A549 (cell line): ENCODE measurements around the gene PARP12. TPM values are rescaled to one million over a fixed set of nuclear protein-coding genes. Genes with fewer than 3 reads are reported as not detected.

Experiments
- ATAC-seq, 2 experiments: fragments of 200-7000 bp in 1 of 2; fragments of >200 bp in 1 of 2; cut with Nextera tagmentation in 1 of 2; cut with Tn5 transposase in 1 of 2; 3 replicates each; pipeline versions ENCODE4 v1.8.0 to v1.9.1; 2018 to 2020; ENCODE audit warnings: mild to moderate bottlenecking in 1 of 2, moderate library complexity in 1 of 2
- CTCF ChIA-PET: fragments of 300-600 bp; sonication (Branson Sonifier 250); formaldehyde crosslinking; extraction: SDS; loops from one replicate; lab custom pipeline; 2021; ENCODE audit warnings: antibody characterized with exemption, inconsistent platforms; lab: Yijun Ruan, JAX
- POLR2A ChIA-PET: fragments of 350-600 bp; formaldehyde crosslinking; extraction: SDS; loops from one replicate; lab custom pipeline; 2021; ENCODE audit warnings: antibody characterized with exemption, inconsistent platforms; lab: Yijun Ruan, JAX
- DNase-seq, 2 experiments: peaks; one replicate each; pipeline versions ENCODE4 v3.0.0 to v3.0.0-alpha.2; 2011 to 2016; ENCODE audit warnings: low read depth in 1 of 2, low spot score in 1 of 2
- FAIRE-seq: peaks from 2 replicates; lab custom pipeline; 2011; peaks lifted over from hg19 to GRCh38; lab: Jason Lieb, UNC
- H3K27ac ChIP-seq, 2 experiments: fragments of >200 bp; sonication (Bioruptor Twin); formaldehyde crosslinking; 3 replicates each; pipeline ENCODE4 v1.5.1; 2016 to 2017
- H3K4me1 ChIP-seq: fragments of >200 bp; sonication (Bioruptor Twin); formaldehyde crosslinking; 3 replicates; pipeline ENCODE4 v1.6.1; 2016
- H3K4me2 ChIP-seq: fragments of >200 bp; sonication (Bioruptor Twin); formaldehyde crosslinking; 3 replicates; pipeline ENCODE4 v1.6.1; 2016
- H3K4me3 ChIP-seq: fragments of >200 bp; sonication (Bioruptor Twin); formaldehyde crosslinking; 3 replicates; pipeline ENCODE4 v1.5.1; 2016
- H3K9me3 ChIP-seq: fragments of >200 bp; sonication (Bioruptor Twin); formaldehyde crosslinking; 3 replicates; pipeline ENCODE4 v1.6.1; 2016
- ATOH8 ChIP-seq: fragments of 250-450 bp; sonication (Bioruptor Pico); IDR thresholded peaks from 2 replicates; pipeline ENCODE4 v1.5.0; 2020; ENCODE audit warnings: low read depth, mild to moderate bottlenecking, moderate library complexity
- CHD2 ChIP-seq: fragments of 150-350 bp; IDR thresholded peaks from 2 replicates; pipeline ENCODE4 v1.6.1; 2014; ENCODE audit warnings: low read length; ENCODE audit not compliant: partially characterized antibody
- EHF ChIP-seq: fragments of 250-450 bp; sonication (Bioruptor Pico); IDR thresholded peaks from 2 replicates; pipeline ENCODE4 v1.5.0; 2020; ENCODE audit warnings: mild to moderate bottlenecking
- EHMT2 ChIP-seq: fragments of 200-600 bp; sonication (generic); IDR thresholded peaks from 2 replicates; pipeline ENCODE4 v1.6.1; 2016; ENCODE audit warnings: antibody characterized with exemption, low read depth, mild to moderate bottlenecking, moderate library complexity
- ESRRA ChIP-seq: fragments of 150-350 bp; IDR thresholded peaks from 2 replicates; pipeline ENCODE4 v1.6.1; 2014; ENCODE audit warnings: mild to moderate bottlenecking, low read length, borderline replicate concordance
- FOSB ChIP-seq: fragments of 250-450 bp; sonication (Bioruptor Pico); IDR thresholded peaks from 2 replicates; pipeline ENCODE4 v1.5.0; 2020; ENCODE audit warnings: mild to moderate bottlenecking, moderate library complexity
- FOSL2 ChIP-seq, 2 experiments: fragments of 450-650 bp in 1 of 2; fragments of >200 bp in 1 of 2; sonication (Bioruptor Twin) in 1 of 2; formaldehyde crosslinking; IDR thresholded peaks; 2 replicates each; pipeline versions ENCODE4 v1.5.0 to v1.6.1; 2016 to 2020; ENCODE audit warnings: mild to moderate bottlenecking in 1 of 2, moderate library complexity in 1 of 2
- HDAC2 ChIP-seq: fragments of 200-600 bp; sonication (generic); IDR thresholded peaks from 2 replicates; pipeline ENCODE4 v1.6.1; 2016
- HOXA7 ChIP-seq: fragments of 250-450 bp; sonication (Bioruptor Pico); IDR thresholded peaks from 2 replicates; pipeline ENCODE4 v1.5.0; 2020; ENCODE audit warnings: mild to moderate bottlenecking, moderate library complexity
- JUNB ChIP-seq: fragments of >200 bp; sonication (Bioruptor Twin); formaldehyde crosslinking; IDR thresholded peaks from 2 replicates; pipeline ENCODE4 v1.6.1; 2016
- KDM1A ChIP-seq: fragments of 200-600 bp; sonication (generic); IDR thresholded peaks from 2 replicates; pipeline ENCODE4 v1.6.1; 2016; ENCODE audit warnings: low read depth, mild to moderate bottlenecking
- KDM5A ChIP-seq: fragments of 200-600 bp; sonication (generic); IDR thresholded peaks from 2 replicates; pipeline ENCODE4 v1.6.1; 2016; ENCODE audit warnings: antibody characterized with exemption, mild to moderate bottlenecking
- MAFK ChIP-seq: fragments of 450-650 bp; IDR thresholded peaks from 2 replicates; pipeline ENCODE4 v1.6.1; 2014; ENCODE audit not compliant: partially characterized antibody
- MYC ChIP-seq: IDR thresholded peaks from 2 replicates; pipeline ENCODE4 v1.6.1; 2012; ENCODE audit warnings: mild to moderate bottlenecking, inconsistent platforms, low read length, improper control_type of control experiment, borderline replicate concordance
- NFE2L2 ChIP-seq: fragments of 150-350 bp; conservative IDR thresholded peaks from 2 replicates; pipeline ENCODE4 v1.6.1; 2014; ENCODE audit warnings: low read length
- NPAS2 ChIP-seq: fragments of 250-450 bp; sonication (Bioruptor Pico); IDR thresholded peaks from 2 replicates; pipeline ENCODE4 v1.8.0; 2022; ENCODE audit warnings: mild to moderate bottlenecking, moderate library complexity, borderline replicate concordance
- PBX3 ChIP-seq: IDR thresholded peaks from 2 replicates; pipeline ENCODE4 v1.6.1; 2012
- PHF8 ChIP-seq: fragments of 200-600 bp; sonication (generic); IDR thresholded peaks from 2 replicates; pipeline ENCODE4 v1.6.1; 2016; ENCODE audit warnings: low read depth, mild to moderate bottlenecking, antibody characterized with exemption, moderate library complexity, borderline replicate concordance
- POLR2A ChIP-seq: IDR thresholded peaks from 2 replicates; pipeline ENCODE4 v1.6.1; 2012; ENCODE audit warnings: mild to moderate bottlenecking, low read length
- RAD21 ChIP-seq, 2 experiments: fragments of >200 bp in 1 of 2; sonication (Bioruptor Twin) in 1 of 2; formaldehyde crosslinking in 1 of 2; IDR thresholded peaks in 1 of 2; conservative IDR thresholded peaks in 1 of 2; 2 replicates in 1 of 2; 3 replicates in 1 of 2; pipeline ENCODE4 v1.6.1; 2012 to 2018; ENCODE audit warnings: inconsistent platforms in 1 of 2
- RCOR1 ChIP-seq: fragments of 150-350 bp; IDR thresholded peaks from 2 replicates; pipeline ENCODE4 v1.6.1; 2014; ENCODE audit warnings: antibody characterized with exemption, low read length, low read depth
- RFX5 ChIP-seq: fragments of 450-650 bp; IDR thresholded peaks from 2 replicates; pipeline ENCODE4 v1.7.1; 2014; ENCODE audit warnings: antibody characterized with exemption, mild to moderate bottlenecking, moderate library complexity
- RNF2 ChIP-seq: fragments of 200-600 bp; sonication (generic); IDR thresholded peaks from 2 replicates; pipeline ENCODE4 v1.6.1; 2016; ENCODE audit warnings: low read depth, mild to moderate bottlenecking, antibody characterized with exemption, moderate library complexity, borderline replicate concordance
- TFCP2L1 ChIP-seq: fragments of 250-450 bp; sonication (Bioruptor Pico); IDR thresholded peaks from 2 replicates; pipeline ENCODE4 v1.5.0; 2021; ENCODE audit warnings: mild to moderate bottlenecking
- ZC3H11A ChIP-seq: fragments of 450-650 bp; IDR thresholded peaks from 2 replicates; pipeline ENCODE4 v1.6.1; 2014; ENCODE audit warnings: antibody characterized with exemption, mild to moderate bottlenecking
- ZFP36 ChIP-seq: fragments of 450-650 bp; IDR thresholded peaks from 2 replicates; pipeline ENCODE4 v1.6.1; 2014; ENCODE audit warnings: borderline replicate concordance; ENCODE audit not compliant: partially characterized antibody
- ZNF302 ChIP-seq: fragments of 250-450 bp; sonication (Bioruptor Pico); IDR thresholded peaks from 2 replicates; pipeline ENCODE4 v1.9.0; 2021; ENCODE audit warnings: inconsistent platforms, mild to moderate bottlenecking, moderate library complexity
- ZSCAN20 ChIP-seq: fragments of 250-450 bp; sonication (Bioruptor Pico); IDR thresholded peaks from 2 replicates; pipeline ENCODE4 v1.8.0; 2022; ENCODE audit warnings: mild to moderate bottlenecking, moderate library complexity
- WGBS: methylation state at CpG from one replicate; pipeline ENCODE4 v1.1.6; 2017; ENCODE audit errors: missing lambda C conversion rate; 5-methylcytosine and 5-hydroxymethylcytosine counted together
- polyA plus RNA-seq, 4 experiments: library from polyadenylated mRNA; depleted of rRNA in 3 of 4; stranded (reverse); fragments of >200 nt; fragmentation: RNase III in 1 of 4; extraction: RNeasy Plus Mini Kit Qiagen cat#74134 plus additional on column Dnase treatment in 1 of 4; gene quantifications; 2 replicates in 3 of 4; 3 replicates in 1 of 4; pipeline ENCODE4 v1.2.3, GENCODE V29; 2011 to 2017
- TF ChIP-seq, protein P1 (sequence below): fragments of 450-650 bp; IDR thresholded peaks from 2 replicates; pipeline ENCODE4 v1.6.1; 2014; ENCODE audit warnings: antibody characterized with exemption
- TF ChIP-seq, protein P2 (sequence below): IDR thresholded peaks from 2 replicates; pipeline ENCODE4 v1.6.1; 2012; ENCODE audit warnings: low read depth, borderline replicate concordance
- TF ChIP-seq, protein P3 (sequence below): fragments of >200 bp; sonication (Bioruptor Twin); formaldehyde crosslinking; IDR thresholded peaks from 3 replicates; pipeline ENCODE4 v1.6.1; 2016

Gene PARP12
- polyA plus RNA-seq, 2 of the 4 experiments (the other 2 are of a cell fraction) = 10.0 to 16.0 TPM

DNA sequence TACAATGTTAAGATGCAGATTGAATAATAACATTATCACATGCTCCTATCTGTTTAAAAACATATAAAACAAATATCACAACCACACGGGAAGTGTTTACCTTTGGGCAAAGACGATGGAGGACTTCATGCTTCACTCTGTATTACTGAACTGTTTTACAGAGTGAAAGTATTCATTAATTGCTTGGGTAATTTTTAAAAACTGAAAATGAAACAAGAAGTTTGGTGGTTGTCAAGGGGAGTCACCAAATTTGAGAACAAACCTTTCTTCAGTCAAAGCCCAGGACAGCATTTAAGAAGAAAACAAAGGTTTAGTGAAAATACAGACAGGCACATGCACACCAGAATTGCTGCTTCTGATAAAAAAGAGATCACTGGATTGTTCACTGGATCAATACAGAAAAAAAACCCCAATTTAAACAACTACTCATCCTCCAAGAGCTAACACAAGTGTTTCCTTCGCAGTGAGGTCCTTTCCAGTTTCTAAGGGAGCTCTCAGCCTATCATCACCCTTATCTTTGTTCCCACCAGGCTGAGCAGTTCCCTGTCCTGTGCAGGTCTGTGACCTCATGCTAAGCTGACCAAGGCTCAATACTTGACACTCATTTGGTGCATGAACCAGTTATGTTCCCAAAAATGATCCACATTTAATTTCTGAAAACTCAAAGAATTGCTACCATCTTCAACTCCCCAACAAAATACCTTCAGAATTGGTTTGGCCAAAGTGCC is 8.8 kb downstream of the PARP12 start:
- CTCF ChIA-PET = interaction anchor here (0.6 to 1.6 kb wide), 2 partner anchors 49 to 122 kb away, joined by 3 to 4 read pairs; no protein-coding TSS in a partner anchor
- Histone ChIP-seq H3K27ac (no peak overlapping the region), H3K4me1 (peaks cover 10% of the 10 kb centered on the region), H3K4me3 (no peak overlapping the region)
- ATAC-seq (no peak), FAIRE-seq (no peak)
- POLR2A ChIA-PET = no interaction called here
- no peak for TF ChIP-seq EHF (CRISPR knock-in tag)
- TF ChIP-seq RAD21 (conservative IDR thresholded peaks at IDR 0.05 in 1 of 2, IDR thresholded peaks at IDR 0.05 in 1 of 2) = no peak
- no peak for TF ChIP-seq ZFP36
- no peak for TF ChIP-seq ZC3H11A
- no peak for TF ChIP-seq PHF8
- TF ChIP-seq CHD2 = no peak
- TF ChIP-seq POLR2A = no peak
- TF ChIP-seq, all 56 proteins: peak for 0
- no peak for DNase-seq
- Histone ChIP-seq H3K9me3 (no peaks in the 10 kb centered on the region), H3K4me2 (no peak overlapping the region)
- 69% methylated on average over 3 of the region's 3 CpGs for WGBS

- FAIRE-seq = no peak
- TF ChIP-seq KDM5A = no peak
- TF ChIP-seq ZSCAN20 (CRISPR knock-in tag) = no peak
- TF ChIP-seq TFCP2L1 (CRISPR knock-in tag) = no peak
- TF ChIP-seq EHMT2 = no peak
- TF ChIP-seq, protein P1, sequence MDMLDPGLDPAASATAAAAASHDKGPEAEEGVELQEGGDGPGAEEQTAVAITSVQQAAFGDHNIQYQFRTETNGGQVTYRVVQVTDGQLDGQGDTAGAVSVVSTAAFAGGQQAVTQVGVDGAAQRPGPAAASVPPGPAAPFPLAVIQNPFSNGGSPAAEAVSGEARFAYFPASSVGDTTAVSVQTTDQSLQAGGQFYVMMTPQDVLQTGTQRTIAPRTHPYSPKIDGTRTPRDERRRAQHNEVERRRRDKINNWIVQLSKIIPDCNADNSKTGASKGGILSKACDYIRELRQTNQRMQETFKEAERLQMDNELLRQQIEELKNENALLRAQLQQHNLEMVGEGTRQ = no peak
- no peak for TF ChIP-seq PBX3
- TF ChIP-seq NPAS2 = no peak
- no peak for TF ChIP-seq HDAC2
- TF ChIP-seq ZNF302 = no peak
- Histone ChIP-seq H3K4me2 (no peak overlapping the region), H3K4me1 (0 out of 3 replicates have a peak, but pooled peaks cover 3% of the 10 kb centered on the region), H3K4me3 (no peak overlapping the region), H3K27ac (no peak overlapping the region), H3K9me3 (no peaks in the 10 kb centered on the region)
- ChIA-PET CTCF (no interaction called here), POLR2A (no interaction called here)
- no peak for ATAC-seq
- DNase-seq = no peak
These were observed 10.9 kb downstream of the PARP12 start for GRCh38 chr7:140051820-140052219.

GRCh38 chr7:140050100-140050499 is 12.7 kb downstream of the PARP12 start:
- no peaks in the 10 kb centered on the region for H3K9me3 ChIP-seq
- H3K4me1 ChIP-seq = peaks cover 10% of the 10 kb centered on the region; the same call in 1 of the 3 replicates
- ChIA-PET POLR2A (no interaction called here), CTCF (interaction anchor here (0.6 kb wide), 1 partner anchor 118 kb away, joined by 3 read pairs; no protein-coding TSS in a partner anchor)
- FAIRE-seq (no peak), ATAC-seq (no peak), DNase-seq (no peak)
- no peak overlapping the region for H3K27ac ChIP-seq
- H3K4me3 ChIP-seq = no peak overlapping the region
- no peak overlapping the region for H3K4me2 ChIP-seq
- WGBS = 89% methylated on average over 3 of the region's 3 CpGs
- TF ChIP-seq KDM1A = no peak
- TF ChIP-seq, protein P2, sequence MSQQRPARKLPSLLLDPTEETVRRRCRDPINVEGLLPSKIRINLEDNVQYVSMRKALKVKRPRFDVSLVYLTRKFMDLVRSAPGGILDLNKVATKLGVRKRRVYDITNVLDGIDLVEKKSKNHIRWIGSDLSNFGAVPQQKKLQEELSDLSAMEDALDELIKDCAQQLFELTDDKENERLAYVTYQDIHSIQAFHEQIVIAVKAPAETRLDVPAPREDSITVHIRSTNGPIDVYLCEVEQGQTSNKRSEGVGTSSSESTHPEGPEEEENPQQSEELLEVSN = no peak
- TF ChIP-seq HOXA7 (CRISPR knock-in tag) = no peak
- TF ChIP-seq MYC = no peak
- no peak for TF ChIP-seq RFX5
- no peak for TF ChIP-seq EHMT2
- no peak for TF ChIP-seq RCOR1
- TF ChIP-seq FOSL2 (IDR thresholded peaks at IDR 0.05) = no peak
- TF ChIP-seq FOSL2 (CRISPR knock-in tag; IDR thresholded peaks at IDR 0.05) = no peak
- no peak for TF ChIP-seq FOSB (CRISPR knock-in tag)
- no peak for TF ChIP-seq NFE2L2
- TF ChIP-seq ZFP36 = no peak
- TF ChIP-seq HDAC2 = no peak
- no peak for TF ChIP-seq MAFK
- TF ChIP-seq ATOH8 (CRISPR knock-in tag) = no peak
- TF ChIP-seq JUNB = no peak
- TF ChIP-seq, protein P3, sequence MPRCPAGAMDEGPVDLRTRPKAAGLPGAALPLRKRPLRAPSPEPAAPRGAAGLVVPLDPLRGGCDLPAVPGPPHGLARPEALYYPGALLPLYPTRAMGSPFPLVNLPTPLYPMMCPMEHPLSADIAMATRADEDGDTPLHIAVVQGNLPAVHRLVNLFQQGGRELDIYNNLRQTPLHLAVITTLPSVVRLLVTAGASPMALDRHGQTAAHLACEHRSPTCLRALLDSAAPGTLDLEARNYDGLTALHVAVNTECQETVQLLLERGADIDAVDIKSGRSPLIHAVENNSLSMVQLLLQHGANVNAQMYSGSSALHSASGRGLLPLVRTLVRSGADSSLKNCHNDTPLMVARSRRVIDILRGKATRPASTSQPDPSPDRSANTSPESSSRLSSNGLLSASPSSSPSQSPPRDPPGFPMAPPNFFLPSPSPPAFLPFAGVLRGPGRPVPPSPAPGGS = no peak
- TF ChIP-seq ESRRA = no peak
- no peak for TF ChIP-seq RNF2
